Lung (tissue), 12 donors: ENCODE results near the gene DOCK4. TPM values are rescaled to one million over a fixed set of nuclear protein-coding genes. Genes with fewer than 3 reads are reported as not detected.

ENCODE experiments used
- ATAC-seq: fragments of 200-7000 bp; cut with Tn5 transposase; one replicate; pipeline ENCODE4 v1.9.1; 2020; ENCODE audit warnings: moderate number of reproducible peaks; ENCODE audit not compliant: insufficient read depth, low FRiP score
- DNase-seq, 3 donors: peaks; one replicate each; pipeline ENCODE4 v3.0.0-alpha.2; 2013 to 2017
- H3K27ac ChIP-seq, 2 donors: one replicate each; pipeline ENCODE4 v1.5.1; 2013; ENCODE audit warnings: mild to moderate bottlenecking in 2 of 2, moderate library complexity in 2 of 2, control low read depth in 1 of 2, inconsistent platforms in 1 of 2, low read depth in 1 of 2, low read length in 1 of 2
- H3K27me3 ChIP-seq, 3 donors: one replicate each; pipeline ENCODE4 v1.5.1; 2013; ENCODE audit warnings: low read length in 2 of 3; ENCODE audit not compliant: control insufficient read depth in 3 of 3, insufficient read depth in 3 of 3
- H3K36me3 ChIP-seq, 4 donors: one replicate each; pipeline ENCODE4 v1.5.1; 2013; ENCODE audit warnings: low read length in 4 of 4, mild to moderate bottlenecking in 1 of 4, moderate library complexity in 1 of 4; ENCODE audit not compliant: control insufficient read depth in 4 of 4, insufficient read depth in 4 of 4
- H3K4me1 ChIP-seq, 5 donors: one replicate each; pipeline ENCODE4 v1.5.1; 2013; ENCODE audit warnings: low read length in 5 of 5, mild to moderate bottlenecking in 2 of 5, moderate library complexity in 1 of 5; ENCODE audit not compliant: control insufficient read depth in 5 of 5, insufficient read depth in 5 of 5
- H3K4me3 ChIP-seq: one replicate; pipeline ENCODE4 v1.5.1; 2013; ENCODE audit warnings: mild to moderate bottlenecking, control low read depth, moderate library complexity
- H3K9ac ChIP-seq, 2 donors: one replicate each; pipeline ENCODE4 v1.5.1; 2013; ENCODE audit warnings: low read length in 2 of 2, control low read depth in 1 of 2; ENCODE audit not compliant: insufficient read depth in 1 of 2
- H3K9me3 ChIP-seq, 4 donors: one replicate each; pipeline ENCODE4 v1.5.1; 2013; ENCODE audit warnings: low read length in 3 of 4, mild to moderate bottlenecking in 1 of 4, moderate library complexity in 1 of 4; ENCODE audit not compliant: control insufficient read depth in 4 of 4, insufficient read depth in 3 of 4
- WGBS, 2 donors: extraction: QIAGEN DNeasy Blood & Tissue Kit; methylation state at CpG; one replicate each; pipeline ENCODE4 v1.1.7; 2013; 5-methylcytosine and 5-hydroxymethylcytosine counted together
- polyA plus RNA-seq, 2 donors: library from polyadenylated mRNA; stranded (reverse); fragments of 200-250 nt; gene quantifications; one replicate each; pipeline ENCODE4 v1.2.1, GENCODE V29; 2013
- total RNA-seq, 2 donors: library from RNA; depleted of rRNA in 1 of 2; stranded (reverse); fragments of >200 nt in 1 of 2; gene quantifications; one replicate each; pipeline ENCODE4 v1.2.1, GENCODE V29; 2014 to 2021
- TF ChIP-seq, protein P1 (sequence below): IDR thresholded peaks from 2 replicates; pipeline ENCODE4 v1.5.1; 2012; ENCODE audit warnings: mild to moderate bottlenecking; ENCODE audit errors: control extremely low read depth, extremely low read depth
- donor health status: control.
- donor health status: control.
- donor health status: Bipolar disorder and iron deficiency.
- donor health status: healthy.
- donor health status: DM: yes; HTN: yes; CAD: no.

The DOCK4 gene
- total and polyA plus RNA-seq, 4 donors, result 18.7 to 163 (median 40.3) TPM

DNA sequence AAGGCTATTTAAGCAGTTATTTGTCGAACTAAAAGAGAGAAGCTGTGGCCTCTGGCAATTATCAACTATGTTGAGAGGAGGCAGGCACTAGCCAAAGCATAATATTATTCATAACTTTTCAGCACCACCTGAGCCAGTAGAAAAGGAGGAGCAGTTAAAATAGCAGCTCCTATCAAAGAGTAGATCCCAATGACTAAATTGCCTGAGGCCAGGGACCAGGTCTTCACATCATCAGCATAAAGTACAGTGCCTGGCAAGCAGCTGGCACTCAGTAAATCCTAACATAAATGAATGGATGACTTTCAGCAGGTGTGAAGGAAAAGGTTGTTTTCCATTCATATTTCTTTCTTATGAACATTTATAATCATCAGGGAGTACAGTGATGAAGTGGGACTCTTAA, 334.9 kb downstream of the DOCK4 start:
- Histone ChIP-seq H3K9ac (no peak overlapping the region), H3K4me1 (peaks cover 0 to 6% (median 0%) of the 10 kb centered on the region in 5 donors), H3K27me3 (no peaks in the 10 kb centered on the region), H3K27ac (no peak overlapping the region), H3K9me3 (no peaks in the 10 kb centered on the region), H3K4me3 (no peak overlapping the region), H3K36me3 (peaks cover 3 to 31% (median 12%) of the 10 kb centered on the region in 4 donors)
- ATAC-seq (no peak), DNase-seq (no peak)
- 89 to 92% methylated on average over 1 of the region's 1 CpG for WGBS, 2 donors
- TF ChIP-seq, protein P1, sequence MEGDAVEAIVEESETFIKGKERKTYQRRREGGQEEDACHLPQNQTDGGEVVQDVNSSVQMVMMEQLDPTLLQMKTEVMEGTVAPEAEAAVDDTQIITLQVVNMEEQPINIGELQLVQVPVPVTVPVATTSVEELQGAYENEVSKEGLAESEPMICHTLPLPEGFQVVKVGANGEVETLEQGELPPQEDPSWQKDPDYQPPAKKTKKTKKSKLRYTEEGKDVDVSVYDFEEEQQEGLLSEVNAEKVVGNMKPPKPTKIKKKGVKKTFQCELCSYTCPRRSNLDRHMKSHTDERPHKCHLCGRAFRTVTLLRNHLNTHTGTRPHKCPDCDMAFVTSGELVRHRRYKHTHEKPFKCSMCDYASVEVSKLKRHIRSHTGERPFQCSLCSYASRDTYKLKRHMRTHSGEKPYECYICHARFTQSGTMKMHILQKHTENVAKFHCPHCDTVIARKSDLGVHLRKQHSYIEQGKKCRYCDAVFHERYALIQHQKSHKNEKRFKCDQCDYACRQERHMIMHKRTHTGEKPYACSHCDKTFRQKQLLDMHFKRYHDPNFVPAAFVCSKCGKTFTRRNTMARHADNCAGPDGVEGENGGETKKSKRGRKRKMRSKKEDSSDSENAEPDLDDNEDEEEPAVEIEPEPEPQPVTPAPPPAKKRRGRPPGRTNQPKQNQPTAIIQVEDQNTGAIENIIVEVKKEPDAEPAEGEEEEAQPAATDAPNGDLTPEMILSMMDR, result no peak

DNA sequence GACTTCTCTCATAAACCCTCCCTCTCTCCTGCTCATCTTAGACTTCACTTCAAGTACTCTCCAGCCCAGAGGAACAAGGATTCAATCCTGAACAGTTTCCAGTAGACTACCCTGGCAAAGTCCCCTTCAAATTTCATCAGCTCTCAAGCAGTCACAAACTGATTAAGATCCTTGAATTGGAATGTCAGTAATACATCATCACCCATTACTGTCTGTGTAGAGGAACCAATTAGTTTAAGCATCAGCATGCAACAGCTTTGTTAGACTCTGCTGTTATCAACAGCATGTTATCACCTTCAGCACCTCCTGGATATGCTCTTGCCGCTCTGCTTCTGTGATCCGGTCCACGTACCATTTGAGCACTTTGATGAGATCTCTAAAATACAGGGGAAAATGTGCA, 336.9 kb downstream of the DOCK4 start:
- 96 to 99% methylated on average over 3 of the region's 3 CpGs for WGBS, 2 donors

DNA sequence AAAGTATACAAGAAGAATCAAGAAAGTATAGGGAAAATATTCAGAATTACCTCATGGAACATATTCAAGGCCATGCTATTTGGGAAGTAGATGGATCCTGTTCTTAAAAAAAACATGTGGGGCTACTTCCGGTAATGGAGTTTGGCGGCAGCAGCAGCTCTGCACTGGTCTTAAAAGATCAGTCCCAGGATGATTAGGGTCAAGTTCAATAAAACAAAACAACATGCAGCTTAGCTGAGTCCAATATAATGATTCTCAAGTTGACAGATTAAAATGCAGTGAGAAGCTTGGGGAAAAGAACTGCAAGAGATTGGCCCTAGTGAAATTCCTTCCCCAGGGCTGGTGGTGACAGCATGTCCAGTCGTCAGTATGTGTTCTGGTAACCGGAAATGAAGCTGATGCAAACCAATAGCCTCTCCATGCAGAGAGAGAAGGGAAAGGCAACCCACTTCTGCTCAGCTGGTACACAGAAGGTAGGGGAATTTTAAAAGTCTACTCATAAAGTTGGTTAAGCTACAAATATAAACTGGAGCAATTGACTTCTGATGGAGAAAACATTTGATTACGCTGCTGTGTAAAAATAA, 338.8 kb downstream of the DOCK4 start:
- no peak overlapping the region for H3K9ac ChIP-seq
- H3K4me3 ChIP-seq, result no peak overlapping the region
- no peak for ATAC-seq
- no peak for DNase-seq
- peaks cover 0 to 16% (median 0%) of the 10 kb centered on the region in 5 donors for H3K4me1 ChIP-seq
- TF ChIP-seq, protein P1, result no peak
- H3K9me3 ChIP-seq, result no peaks in the 10 kb centered on the region
- H3K27ac ChIP-seq, result no peak overlapping the region
- peaks cover 3 to 22% (median 11%) of the 10 kb centered on the region in 4 donors for H3K36me3 ChIP-seq
- no peaks in the 10 kb centered on the region for H3K27me3 ChIP-seq
- WGBS, 2 donors, result 82 to 90% methylated on average over 5 of the region's 5 CpGs

More for the DNA sequence above, 336.9 kb downstream of the DOCK4 start:
- no peak overlapping the region for H3K4me3 ChIP-seq
- H3K9ac ChIP-seq, result no peak overlapping the region
- no peak overlapping the region for H3K27ac ChIP-seq
- DNase-seq (no peak), ATAC-seq (no peak)
- no peaks in the 10 kb centered on the region for H3K27me3 ChIP-seq
- no peaks in the 10 kb centered on the region for H3K9me3 ChIP-seq
- H3K4me1 ChIP-seq, result peaks cover 0 to 14% (median 3%) of the 10 kb centered on the region in 5 donors
- TF ChIP-seq, protein P1, result no peak
- H3K36me3 ChIP-seq, result peaks cover 3 to 25% (median 9%) of the 10 kb centered on the region in 4 donors

DNA sequence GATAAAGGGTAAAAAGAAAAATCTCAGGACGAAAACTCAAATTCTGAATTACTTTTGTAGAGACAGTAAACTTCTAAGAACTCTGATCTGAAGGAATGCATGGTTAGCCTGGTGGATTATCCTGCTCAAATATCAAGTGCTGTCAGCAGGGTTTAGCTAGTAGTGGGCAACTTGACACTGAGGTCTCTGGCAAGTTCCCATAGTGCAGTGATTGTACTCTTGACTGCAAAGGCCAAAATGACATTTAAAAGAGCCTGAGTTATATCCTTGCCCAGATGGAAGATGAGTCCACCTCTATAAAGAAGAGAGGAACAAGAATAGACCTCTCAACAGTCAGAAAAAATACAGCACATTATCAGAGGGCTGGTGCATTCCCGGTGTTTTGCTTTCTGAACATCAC, 339.4 kb downstream of the DOCK4 start:
- peaks cover 0 to 16% (median 0%) of the 10 kb centered on the region in 5 donors for H3K4me1 ChIP-seq
- H3K4me3 ChIP-seq, result no peak overlapping the region
- TF ChIP-seq, protein P1, result no peak
- H3K27ac ChIP-seq, result no peak overlapping the region
- ATAC-seq, result no peak
- DNase-seq, result no peak
- no peak overlapping the region for H3K9ac ChIP-seq
- 92 to 94% methylated on average over 2 of the region's 2 CpGs for WGBS, 2 donors
- H3K27me3 ChIP-seq, result no peaks in the 10 kb centered on the region
- H3K9me3 ChIP-seq, result no peaks in the 10 kb centered on the region
- H3K36me3 ChIP-seq, result peaks cover 3 to 22% (median 12%) of the 10 kb centered on the region in 4 donors
